GM19099 (cell line): ENCODE results near the gene IL25.

Source experiments
- POLR2A ChIP-seq: IDR thresholded peaks from 3 replicates; pipeline ENCODE4 v1.6.1; 2011; ENCODE audit warnings: low read depth; ENCODE audit not compliant: insufficient read length; ENCODE audit errors: extremely low read depth

IL25 gene

DNA sequence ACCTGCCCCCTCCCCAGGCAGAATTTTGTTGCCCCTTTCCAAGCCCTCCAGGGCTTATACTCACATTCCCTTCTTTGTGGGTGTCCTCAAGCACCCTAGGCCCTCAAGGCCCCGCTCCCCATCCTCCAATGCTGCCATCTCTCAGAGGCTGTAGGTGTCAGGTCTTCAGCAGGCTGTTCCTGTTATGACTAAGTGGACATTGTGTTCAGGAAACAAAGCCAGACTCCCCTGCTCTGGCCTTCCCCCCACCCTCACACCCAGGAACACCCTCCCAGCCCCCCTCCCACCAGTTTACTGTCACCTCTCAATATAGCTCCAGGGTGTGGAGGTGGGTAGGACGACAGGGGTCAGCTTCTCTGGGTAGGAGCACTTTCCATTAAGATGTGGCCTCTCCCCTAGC lies 36.9 kb downstream of the IL25 start:
- TF ChIP-seq POLR2A, result no peak

DNA sequence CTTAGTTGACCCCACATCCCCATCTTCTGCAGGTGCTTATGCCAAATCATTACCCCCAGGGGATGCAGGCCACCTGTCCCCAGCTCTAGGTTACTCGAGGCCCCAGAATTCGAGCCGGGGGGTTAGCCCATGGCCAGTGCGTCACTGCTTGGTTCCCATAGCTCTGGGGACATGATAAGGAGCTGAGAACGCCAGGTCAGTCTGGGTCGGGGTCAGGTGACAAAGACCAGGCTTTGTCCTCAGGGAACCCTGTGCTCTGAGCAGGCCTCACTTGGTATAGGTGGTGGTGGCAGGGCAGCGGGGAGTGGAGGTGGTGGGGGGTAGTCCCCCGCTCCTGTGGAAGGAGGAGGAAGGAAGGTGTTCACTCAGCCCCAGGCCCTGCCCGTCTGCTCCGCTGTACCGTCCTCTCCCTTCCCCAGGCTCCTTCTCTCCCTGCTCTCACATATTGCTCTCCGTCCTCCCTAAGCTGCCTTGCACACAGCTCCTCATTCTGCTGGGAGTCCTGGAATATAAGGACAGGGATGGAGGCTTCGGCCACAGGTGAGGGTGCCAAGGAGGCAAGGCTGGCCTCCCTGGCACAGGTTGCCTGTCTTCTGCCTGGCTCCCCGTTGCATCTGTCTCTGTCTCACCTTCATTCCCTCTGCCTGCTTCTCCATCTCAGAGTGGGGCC lies 37.5 kb downstream of the IL25 start:
- TF ChIP-seq POLR2A, result no peak

DNA sequence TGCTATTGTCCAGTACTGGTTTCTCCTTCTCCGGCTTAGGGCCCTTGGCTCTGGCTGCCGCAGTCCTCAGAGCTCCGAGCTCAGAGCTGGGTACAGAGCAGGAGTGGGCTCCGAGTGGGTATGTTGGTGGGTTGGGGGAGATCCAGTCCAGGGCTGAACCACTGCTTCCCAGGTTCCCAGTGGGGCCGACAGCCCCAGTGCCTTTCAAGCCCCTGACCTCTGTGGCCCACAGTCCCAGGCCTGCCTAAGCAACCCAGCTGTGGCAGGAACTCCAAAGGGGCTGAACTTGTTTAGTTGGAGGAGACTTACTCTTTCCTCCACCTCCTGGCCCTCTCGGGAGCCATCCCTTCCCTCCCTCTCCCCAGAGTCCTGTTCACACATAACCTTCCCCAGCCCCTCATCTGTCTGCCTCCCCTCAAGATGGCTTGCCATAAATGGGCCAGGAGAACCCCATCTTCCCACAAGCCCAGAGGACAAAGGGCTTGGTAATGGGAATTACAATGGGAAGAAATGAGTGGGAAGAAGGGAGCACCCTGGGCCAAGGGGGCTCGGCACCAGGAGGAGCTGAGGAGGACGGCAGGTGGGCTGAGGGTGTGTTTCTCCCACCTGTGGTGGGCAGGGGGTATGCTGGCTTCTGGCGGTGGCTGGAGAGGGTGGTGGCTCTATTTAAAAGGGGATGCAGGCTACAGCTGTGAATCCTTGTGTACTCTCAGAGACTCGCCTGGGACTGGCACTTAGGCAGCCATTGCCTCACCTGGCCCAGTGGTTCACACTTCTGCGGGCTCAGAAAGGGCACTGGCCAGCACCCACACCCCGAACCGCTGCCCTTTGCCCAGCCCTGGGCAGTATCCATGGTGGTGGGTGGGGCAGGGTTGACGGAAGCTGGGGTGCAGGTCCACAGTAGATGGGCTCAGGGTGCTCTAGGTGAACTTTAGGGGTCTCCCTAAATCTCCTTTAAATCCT lies 39.2 kb downstream of the IL25 start:
- TF ChIP-seq POLR2A, result no peak

DNA sequence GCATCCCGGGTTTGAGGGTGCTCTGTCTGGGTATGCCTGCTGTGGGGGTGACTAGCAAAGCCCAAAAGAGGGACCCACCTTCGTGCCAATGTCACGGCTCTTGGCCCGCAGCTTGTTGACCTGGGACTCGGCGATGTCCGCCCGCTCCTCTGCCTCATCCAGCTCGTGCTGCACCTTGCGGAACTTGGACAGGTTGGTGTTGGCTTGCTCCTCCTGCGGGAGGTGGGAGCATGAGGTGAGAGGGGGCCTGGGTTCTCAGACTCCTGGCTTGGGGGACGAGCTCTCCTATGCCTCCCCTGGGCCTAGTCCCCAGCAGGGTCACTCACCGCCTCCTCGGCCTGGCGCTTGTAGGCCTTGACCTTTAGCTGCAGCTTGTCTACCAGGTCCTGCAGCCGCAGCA lies 41.1 kb downstream of the IL25 start:
- TF ChIP-seq POLR2A, result no peak

DNA sequence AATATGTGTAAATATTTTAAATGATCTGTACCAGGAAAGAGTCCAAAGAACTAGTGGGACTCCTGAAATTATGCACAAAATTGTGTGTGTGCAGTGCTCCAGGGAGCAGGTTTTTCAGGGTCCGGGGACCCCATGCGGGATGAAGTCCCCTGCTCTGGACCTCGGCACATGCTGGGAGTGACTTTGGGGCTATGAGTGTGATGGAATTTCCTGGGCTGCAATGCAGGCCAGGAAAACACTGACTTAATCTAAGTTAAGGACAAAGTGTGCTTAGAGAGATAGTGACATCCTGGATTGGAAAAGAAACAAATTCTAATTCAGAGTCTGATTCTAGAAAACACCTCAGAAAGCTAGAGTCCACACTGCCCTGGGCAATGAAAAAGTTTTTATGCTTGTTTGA lies 41.6 kb downstream of the IL25 start:
- no peak for TF ChIP-seq POLR2A

DNA sequence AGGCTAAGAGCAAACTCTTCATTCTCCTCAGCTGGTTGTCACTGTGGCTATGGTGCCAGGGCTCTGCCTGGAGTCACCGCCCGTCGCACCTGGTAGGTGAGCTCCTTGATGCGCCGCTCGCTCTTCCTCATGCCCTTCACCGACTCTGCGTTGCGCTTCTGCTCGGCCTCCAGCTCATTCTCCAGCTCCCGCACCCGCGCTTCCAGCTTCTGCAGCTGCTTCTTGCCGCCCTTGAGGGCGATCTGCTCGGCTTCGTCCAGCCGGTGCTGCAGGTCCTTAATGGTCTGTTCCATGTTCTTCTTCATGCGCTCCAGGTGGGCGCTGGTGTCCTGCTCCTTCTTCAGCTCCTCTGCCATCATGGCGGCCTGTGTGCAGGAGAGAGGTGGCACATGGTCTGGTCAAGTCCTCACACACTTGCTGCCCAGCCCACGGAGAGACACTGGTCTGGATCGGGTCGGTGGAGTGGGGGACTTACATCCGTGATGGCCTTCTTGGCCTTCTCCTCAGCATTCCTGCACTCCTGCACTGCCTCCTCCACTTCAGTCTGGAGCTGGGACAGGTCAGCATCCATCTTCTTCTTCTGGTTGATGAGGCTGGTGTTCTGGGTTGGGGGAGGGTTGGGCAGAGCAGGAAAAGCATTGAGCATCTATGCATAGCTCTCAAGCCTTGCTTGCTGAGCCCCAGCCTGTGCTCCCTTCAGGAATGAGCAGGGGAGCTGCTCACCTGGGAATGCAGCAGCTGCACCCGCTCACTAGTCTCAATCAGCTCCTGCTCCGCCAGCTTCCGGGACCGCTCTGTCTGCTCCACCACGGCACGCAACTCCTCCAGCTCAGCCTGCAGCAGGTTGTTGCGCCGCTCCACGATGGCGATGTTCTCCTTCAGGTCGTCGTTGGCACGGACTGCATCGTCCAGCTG lies 42.6 kb downstream of the IL25 start:
- no peak for TF ChIP-seq POLR2A

DNA sequence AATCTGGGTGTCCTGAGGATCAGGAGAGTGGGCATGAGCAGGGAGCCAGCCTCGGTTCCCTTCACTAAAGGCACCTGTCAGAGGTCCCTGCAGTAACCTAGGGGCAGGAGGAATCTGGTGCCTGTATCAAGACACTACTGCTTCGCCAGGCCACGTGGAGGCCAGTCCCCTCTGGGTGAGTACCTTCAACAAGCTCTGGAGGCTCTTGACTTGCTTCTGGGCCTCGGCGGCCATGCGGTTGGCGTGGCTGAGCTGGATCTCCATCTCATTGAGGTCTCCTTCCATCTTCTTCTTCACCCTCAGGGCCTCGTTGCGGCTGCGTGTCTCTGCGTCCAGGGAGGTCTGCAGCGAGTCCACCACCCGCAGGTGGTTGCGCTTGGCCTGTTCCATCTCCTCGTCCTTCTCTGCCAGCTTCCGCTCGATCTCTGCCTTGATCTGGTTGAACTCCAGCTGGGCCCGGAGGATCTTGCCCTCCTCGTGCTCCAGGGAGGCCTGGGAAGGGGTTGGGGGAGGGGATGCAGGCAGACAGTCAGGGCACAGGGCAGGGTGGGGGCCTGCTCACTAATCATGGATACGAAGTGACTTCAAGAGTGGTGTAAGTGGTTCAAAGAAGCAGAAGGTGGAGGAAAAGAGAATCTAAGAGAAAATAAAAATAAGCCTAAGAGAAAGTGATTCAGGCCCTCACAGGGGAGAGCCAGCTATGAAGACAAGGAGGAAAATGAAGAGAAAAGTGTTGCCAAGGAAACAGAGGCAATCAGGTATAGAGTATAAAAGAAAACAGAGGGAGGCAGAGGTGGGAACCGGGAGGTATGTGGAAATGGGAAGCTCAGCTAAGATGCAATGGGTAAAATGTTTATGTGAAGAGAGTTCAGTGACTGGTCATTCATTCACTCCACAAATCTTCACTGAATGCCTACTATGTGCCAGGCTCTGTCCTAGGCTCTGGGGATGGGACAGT lies 43.5 kb downstream of the IL25 start:
- TF ChIP-seq POLR2A, result no peak

DNA sequence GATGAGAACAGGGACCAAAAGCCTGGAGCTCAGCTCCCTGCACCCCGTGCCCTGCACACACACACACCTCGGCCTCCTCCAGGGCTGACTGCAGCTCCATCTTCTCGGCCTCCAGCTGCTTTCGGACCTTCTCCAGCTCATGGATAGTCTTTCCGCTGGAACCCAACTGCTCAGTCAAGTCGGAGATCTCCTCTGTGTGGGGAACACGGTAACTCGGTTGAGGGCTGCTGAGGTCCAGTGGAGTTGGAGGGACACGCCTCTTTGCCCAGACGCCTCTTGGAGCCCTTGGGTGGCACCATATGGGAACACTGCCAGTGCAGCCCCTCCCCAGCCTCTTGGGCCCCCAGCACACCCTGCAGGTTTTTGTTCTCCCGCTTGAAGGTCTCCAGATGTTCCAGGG lies 44.2 kb downstream of the IL25 start:
- TF ChIP-seq POLR2A, result no peak

DNA sequence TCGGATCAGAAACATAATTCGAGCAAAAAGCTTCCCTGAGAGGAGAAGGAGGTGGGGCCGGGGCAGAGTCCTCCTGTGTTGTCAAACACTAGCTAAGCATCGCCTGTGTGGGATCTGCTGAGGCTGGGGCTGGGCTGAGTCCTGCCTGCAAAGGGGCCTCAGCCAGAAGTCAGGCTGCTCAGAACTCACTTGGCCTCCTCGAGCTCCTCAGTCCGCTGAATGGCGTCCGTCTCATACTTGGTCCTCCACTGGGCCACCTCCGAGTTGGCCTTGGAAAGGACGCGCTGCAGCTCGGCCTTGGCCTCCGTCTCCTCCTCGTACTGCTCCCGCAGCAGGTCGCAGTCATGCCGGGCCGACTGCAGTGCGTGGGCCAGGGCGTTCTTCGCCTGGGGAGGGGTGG lies 45.4 kb downstream of the IL25 start:
- no peak for TF ChIP-seq POLR2A

DNA sequence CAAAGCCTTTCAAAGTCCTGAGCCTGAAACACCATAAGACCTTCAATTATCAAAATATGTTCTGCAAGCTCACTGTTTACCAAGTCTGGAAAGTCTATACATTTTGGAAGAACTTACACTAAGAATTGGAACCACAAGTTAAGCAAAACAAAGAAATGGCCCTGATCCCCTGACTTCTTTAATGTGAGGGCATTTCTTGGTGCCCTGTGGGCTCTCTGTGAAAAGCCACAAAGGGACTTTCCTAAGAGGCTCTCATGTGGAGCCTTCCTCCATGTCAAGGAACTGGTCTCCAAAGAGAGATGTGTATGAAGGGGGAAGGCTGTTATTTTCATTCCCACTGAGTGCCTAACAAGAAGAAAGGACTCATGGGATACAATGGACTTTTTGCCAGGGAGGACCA lies 49.0 kb downstream of the IL25 start:
- no peak for TF ChIP-seq POLR2A

DNA sequence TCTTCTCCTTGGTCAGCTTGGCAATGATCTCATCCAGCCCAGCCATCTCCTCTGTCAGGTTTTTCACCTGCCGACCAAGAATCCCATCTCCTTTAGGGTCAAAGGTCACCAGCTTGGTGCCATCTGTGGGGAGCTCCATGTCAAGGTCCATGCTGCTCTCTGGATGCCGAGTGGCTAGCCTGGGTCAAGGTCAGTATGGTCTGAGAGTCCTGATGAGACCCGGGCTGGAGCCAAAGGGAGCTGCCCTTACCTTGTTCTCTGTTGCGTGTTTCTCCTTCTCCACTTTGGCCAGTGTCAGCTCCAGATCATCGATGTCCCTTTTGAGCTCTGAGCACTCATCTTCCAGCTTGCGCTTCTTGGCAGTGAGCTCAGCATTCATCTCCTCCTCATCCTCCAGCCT lies 51.0 kb downstream of the IL25 start:
- TF ChIP-seq POLR2A, result no peak

DNA sequence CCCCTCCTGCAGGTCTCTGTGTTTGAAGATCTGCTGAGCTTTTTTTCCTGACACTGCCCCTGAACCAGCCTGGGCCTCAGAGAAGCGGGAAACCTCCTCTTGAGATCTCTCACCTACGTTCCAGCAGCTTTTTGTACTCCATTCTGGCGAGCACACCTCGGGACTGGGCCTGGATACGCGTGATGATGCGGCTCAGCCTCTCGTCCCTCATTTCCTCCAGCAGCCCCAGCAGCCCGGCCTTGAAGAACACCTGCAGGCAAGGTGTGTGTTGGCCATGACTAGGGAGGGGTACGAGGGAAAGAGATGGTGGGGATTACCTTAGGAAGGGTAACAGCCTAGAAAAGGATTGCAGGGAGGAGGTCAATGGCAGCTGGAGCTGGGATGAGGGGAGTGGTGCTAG lies 52.6 kb downstream of the IL25 start:
- no peak for TF ChIP-seq POLR2A
